Measurements from ENCODE around the gene TNFRSF9. TPM values are rescaled to one million over a fixed set of nuclear protein-coding genes. Genes with fewer than 3 reads are reported as not detected.
A peak's percentile ranks its signal among the peaks of the same experiment; 100 is the strongest.

The TNFRSF9 gene
- total RNA-seq, 1 donor from 2014 or later: not detected

DNA sequence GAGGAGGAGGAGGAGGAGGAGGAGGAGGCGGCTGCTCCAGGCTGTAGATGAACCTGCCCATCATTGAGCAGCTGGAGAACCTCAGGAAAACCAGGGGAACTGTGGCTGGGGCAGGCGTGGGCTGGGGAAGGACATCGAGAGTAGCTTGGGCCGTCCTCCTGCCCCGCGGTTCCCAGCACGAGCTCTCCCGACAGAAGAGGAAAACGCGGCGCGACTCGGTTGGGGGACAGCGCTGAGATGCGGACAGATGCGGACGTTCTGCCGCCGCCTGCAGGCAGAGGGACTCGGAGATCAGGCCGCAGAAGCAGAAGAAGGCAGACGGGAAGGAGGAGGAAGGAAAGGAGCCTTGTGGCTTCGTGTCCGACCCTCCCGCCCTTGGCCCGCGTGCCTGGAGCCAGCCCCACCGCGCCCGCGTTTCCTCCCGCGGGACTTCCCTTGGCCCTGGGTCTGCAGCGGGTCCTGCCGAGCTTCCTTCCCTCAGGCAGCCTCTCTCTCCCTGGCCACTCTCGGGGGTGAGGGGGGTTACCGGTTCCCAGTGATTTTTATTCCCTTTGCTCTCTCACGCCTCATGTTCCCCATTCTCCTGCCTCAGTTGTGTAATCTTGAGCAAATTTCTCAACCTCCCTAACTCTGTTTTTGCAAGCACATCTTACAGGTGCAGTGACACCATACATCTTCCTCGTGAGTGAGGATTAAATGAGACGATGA, 1.7 kb upstream of the TNFRSF9 start:
- peak overlapping the region; percentile 34 to 61 for H3K4me3 ChIP-seq
- H3K9me3 ChIP-seq: no peaks in the 10 kb centered on the region
- H3K27me3 ChIP-seq: no peaks in the 10 kb centered on the region
- TF ChIP-seq, protein P1, sequence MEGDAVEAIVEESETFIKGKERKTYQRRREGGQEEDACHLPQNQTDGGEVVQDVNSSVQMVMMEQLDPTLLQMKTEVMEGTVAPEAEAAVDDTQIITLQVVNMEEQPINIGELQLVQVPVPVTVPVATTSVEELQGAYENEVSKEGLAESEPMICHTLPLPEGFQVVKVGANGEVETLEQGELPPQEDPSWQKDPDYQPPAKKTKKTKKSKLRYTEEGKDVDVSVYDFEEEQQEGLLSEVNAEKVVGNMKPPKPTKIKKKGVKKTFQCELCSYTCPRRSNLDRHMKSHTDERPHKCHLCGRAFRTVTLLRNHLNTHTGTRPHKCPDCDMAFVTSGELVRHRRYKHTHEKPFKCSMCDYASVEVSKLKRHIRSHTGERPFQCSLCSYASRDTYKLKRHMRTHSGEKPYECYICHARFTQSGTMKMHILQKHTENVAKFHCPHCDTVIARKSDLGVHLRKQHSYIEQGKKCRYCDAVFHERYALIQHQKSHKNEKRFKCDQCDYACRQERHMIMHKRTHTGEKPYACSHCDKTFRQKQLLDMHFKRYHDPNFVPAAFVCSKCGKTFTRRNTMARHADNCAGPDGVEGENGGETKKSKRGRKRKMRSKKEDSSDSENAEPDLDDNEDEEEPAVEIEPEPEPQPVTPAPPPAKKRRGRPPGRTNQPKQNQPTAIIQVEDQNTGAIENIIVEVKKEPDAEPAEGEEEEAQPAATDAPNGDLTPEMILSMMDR (IDR thresholded peaks at IDR 0.05): peak in 2 of 3 experiments; percentile 24 to 43
- intact Hi-C loops (cut with DNase I): no loop called here
- no peaks in the 10 kb centered on the region for H3K36me3 ChIP-seq
- peak overlapping the region; percentile 29 to 58 for H3K27ac ChIP-seq
- DNase-seq (ENCODE audit: low spot score in 2 of 2): peak in 1 of 2 donors; percentile 79
- H3K4me1 ChIP-seq: peaks cover 0 to 2% of the 10 kb centered on the region in 2 donors

DNA sequence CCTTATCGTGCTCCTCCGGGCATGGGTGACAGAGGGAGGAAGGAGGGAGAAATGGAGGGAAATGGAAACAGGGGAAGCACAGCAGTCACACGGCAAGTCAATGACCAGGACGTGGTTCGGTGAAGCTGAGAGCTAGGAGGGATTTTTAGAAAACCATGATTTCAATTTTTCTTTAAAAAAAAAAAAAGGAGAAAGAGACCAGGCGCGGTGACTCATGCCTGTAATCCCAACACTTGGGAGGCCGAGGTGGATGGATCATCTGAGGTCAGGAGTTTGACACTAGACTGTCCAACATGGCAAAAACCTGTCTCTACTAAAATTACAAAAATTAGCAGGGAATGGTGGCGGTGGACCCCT, 776 bp upstream of the TNFRSF9 start:
- DNase-seq (ENCODE audit: low spot score in 2 of 2): no peak
- no peaks in the 10 kb centered on the region for H3K9me3 ChIP-seq
- peaks cover 0 to 2% of the 10 kb centered on the region in 2 donors for H3K4me1 ChIP-seq
- no peaks in the 10 kb centered on the region for H3K36me3 ChIP-seq
- H3K27ac ChIP-seq: no peak overlapping the region
- TF ChIP-seq, protein P1 (IDR thresholded peaks at IDR 0.05): no peak
- H3K27me3 ChIP-seq: no peaks in the 10 kb centered on the region
- intact Hi-C loops (cut with DNase I): no loop called here
- peak overlapping the region in 1 of 2 donors; percentile 61 for H3K4me3 ChIP-seq

DNA sequence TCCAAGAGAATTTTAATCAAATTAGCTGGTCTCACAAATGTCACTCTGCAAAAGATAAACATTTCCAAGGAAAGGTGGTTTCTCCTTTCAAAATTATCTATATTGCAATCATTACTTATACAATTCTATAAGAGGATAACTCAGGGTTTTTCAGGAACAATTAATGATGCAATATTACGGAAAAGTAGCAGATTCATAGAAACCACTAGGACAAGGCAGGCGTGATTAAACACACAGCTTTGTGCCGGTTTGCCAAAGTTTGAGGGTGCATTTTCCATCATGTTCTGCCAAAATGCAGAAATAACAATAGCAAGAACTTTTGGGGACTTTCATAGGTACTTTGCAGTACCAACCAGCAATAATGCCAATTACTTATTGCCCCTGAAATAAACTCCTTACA, 605 bp downstream of the TNFRSF9 start:
- DNase-seq (ENCODE audit: low spot score in 2 of 2): no peak
- H3K4me3 ChIP-seq: no peak overlapping the region
- intact Hi-C loops (cut with DNase I): no loop called here
- H3K27me3 ChIP-seq: no peaks in the 10 kb centered on the region
- no peaks in the 10 kb centered on the region for H3K36me3 ChIP-seq
- peaks cover 0 to 2% of the 10 kb centered on the region in 2 donors for H3K4me1 ChIP-seq
- H3K27ac ChIP-seq: no peak overlapping the region
- TF ChIP-seq, protein P1 (IDR thresholded peaks at IDR 0.05): no peak
- no peaks in the 10 kb centered on the region for H3K9me3 ChIP-seq

DNA sequence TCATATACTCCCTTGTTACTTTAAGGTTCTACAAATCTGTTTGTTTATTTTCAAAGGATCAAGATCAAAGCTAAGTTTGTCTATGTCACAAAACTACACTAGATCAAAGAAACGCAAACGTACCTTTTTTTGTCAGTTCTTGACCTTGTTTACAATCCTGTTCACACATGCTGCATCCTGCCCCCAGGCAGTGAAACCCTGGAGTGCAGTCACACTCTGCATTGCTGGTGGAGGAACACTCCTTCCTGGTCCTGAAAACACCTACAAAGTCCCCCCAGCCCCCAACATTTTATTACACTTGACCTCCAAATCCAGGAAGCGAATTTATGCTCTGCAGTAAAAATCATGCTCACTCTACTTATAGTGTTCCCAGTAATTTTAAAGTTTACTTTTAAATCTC, 2.6 kb downstream of the TNFRSF9 start:
- TF ChIP-seq, protein P1 (IDR thresholded peaks at IDR 0.05): no peak
- H3K27me3 ChIP-seq: no peaks in the 10 kb centered on the region
- no peak for DNase-seq (ENCODE audit: low spot score in 2 of 2)
- H3K9me3 ChIP-seq: no peaks in the 10 kb centered on the region
- H3K4me1 ChIP-seq: peaks cover 0 to 2% of the 10 kb centered on the region in 2 donors
- intact Hi-C loops (cut with DNase I): no loop called here
- no peak overlapping the region for H3K27ac ChIP-seq
- H3K4me3 ChIP-seq: no peak overlapping the region
- H3K36me3 ChIP-seq: no peaks in the 10 kb centered on the region

DNA sequence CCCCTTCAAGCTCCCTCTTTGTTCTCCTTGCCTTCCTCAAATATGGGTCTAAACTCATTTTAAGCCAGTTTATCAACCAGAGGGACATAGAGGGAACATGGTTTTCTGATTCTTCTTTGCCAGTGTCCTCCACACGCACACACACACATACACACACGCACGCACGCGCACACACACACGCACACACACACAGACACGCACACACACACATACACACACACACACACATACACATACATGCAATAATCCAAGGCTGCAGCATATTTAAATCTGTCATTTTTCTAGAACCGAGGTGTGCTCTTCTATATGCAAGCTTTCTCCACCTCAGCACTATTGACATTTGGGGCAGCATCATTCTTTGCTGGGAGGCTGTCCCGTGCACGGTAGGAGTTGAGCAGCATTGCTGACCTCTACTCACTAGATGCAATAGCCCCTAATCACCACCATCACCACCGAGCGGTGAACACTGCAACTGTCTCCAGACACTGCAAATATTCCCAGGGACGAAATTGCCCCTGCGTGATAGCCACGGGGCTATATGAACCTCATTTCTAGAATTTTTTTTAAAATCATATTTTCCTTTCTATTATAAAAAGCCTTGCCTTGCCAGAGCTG, 8.0 kb downstream of the TNFRSF9 start:
- no peak for DNase-seq (ENCODE audit: low spot score in 2 of 2)
- Histone ChIP-seq H3K27ac (no peak overlapping the region), H3K36me3 (no peaks in the 10 kb centered on the region), H3K4me1 (no peaks in the 10 kb centered on the region), H3K27me3 (no peaks in the 10 kb centered on the region), H3K9me3 (no peaks in the 10 kb centered on the region), H3K4me3 (no peak overlapping the region)
- intact Hi-C loops (cut with DNase I): no loop called here
- TF ChIP-seq, protein P1 (IDR thresholded peaks at IDR 0.05): no peak
